ENCODE data around the gene MUC4.
A peak's percentile ranks its signal among the peaks of the same experiment; 100 is the strongest.

Gene MUC4

GRCh38 chr3:195805181-195805580 is 6.5 kb downstream of the MUC4 start:
- no peak overlapping the region for H3K4me3 ChIP-seq (replicated peaks in 1 of 2; ENCODE audit: low read depth in 2 of 2, low read length in 2 of 2)
- no peak for DNase-seq (ENCODE audit: low read depth in 2 of 2)
- TF ChIP-seq CTCF (IDR thresholded peaks at IDR 0.05; ENCODE audit: low read depth, low read length) = no peak

GRCh38 chr3:195803289-195803908 is 8.3 kb downstream of the MUC4 start:
- peak overlapping the region in 1 of 2 donors; percentile 19 for H3K4me3 ChIP-seq (replicated peaks in 1 of 2; ENCODE audit: low read depth in 2 of 2, low read length in 2 of 2)
- TF ChIP-seq CTCF (IDR thresholded peaks at IDR 0.05; ENCODE audit: low read depth, low read length) = no peak
- peak in 1 of 2 donors; percentile 55 for DNase-seq (ENCODE audit: low read depth in 2 of 2)

GRCh38 chr3:195802795-195803194 is 8.9 kb downstream of the MUC4 start:
- TF ChIP-seq CTCF (IDR thresholded peaks at IDR 0.05; ENCODE audit: low read depth, low read length) = no peak
- H3K4me3 ChIP-seq (replicated peaks in 1 of 2; ENCODE audit: low read depth in 2 of 2, low read length in 2 of 2) = peak overlapping the region in 1 of 2 donors; percentile 19
- DNase-seq (ENCODE audit: low read depth in 2 of 2) = no peak

- no peak for TF ChIP-seq CTCF (IDR thresholded peaks at IDR 0.05; ENCODE audit: low read depth, low read length)
- H3K4me3 ChIP-seq (replicated peaks in 1 of 2; ENCODE audit: low read depth in 2 of 2, low read length in 2 of 2) = no peak overlapping the region
- no peak for DNase-seq (ENCODE audit: low read depth in 2 of 2)
These were observed 9.4 kb downstream of the MUC4 start for GRCh38 chr3:195802261-195802701.

- DNase-seq (ENCODE audit: low read depth in 2 of 2) = no peak
- TF ChIP-seq CTCF (IDR thresholded peaks at IDR 0.05; ENCODE audit: low read depth, low read length) = no peak
- H3K4me3 ChIP-seq (replicated peaks in 1 of 2; ENCODE audit: low read depth in 2 of 2, low read length in 2 of 2) = no peak overlapping the region
These were observed 10.2 kb downstream of the MUC4 start for GRCh38 chr3:195801251-195802183.

- DNase-seq (ENCODE audit: low read depth in 2 of 2) = peak; percentile 22 to 31
- no peak for TF ChIP-seq CTCF (IDR thresholded peaks at IDR 0.05; ENCODE audit: low read depth, low read length)
- no peak overlapping the region for H3K4me3 ChIP-seq (replicated peaks in 1 of 2; ENCODE audit: low read depth in 2 of 2, low read length in 2 of 2)
These were observed 11.5 kb downstream of the MUC4 start for GRCh38 chr3:195800240-195800639.
